HG02588 (cell line): ENCODE measurements around the gene UACA.

ENCODE experiments used
- ATAC-seq: cut with Tn5 transposase; IDR thresholded peaks from one replicate; pipeline ENCODE4 v1.9.1; 2021; ENCODE audit warnings: mild to moderate bottlenecking, moderate library complexity; ENCODE audit not compliant: unreplicated experiment

The UACA gene

GRCh38 chr15:70788114-70789049 lies 25.0 kb upstream of the UACA start:
- ATAC-seq, result no peak

- no peak for ATAC-seq
These were observed 23.6 kb upstream of the UACA start for GRCh38 chr15:70786996-70787395.

DNA sequence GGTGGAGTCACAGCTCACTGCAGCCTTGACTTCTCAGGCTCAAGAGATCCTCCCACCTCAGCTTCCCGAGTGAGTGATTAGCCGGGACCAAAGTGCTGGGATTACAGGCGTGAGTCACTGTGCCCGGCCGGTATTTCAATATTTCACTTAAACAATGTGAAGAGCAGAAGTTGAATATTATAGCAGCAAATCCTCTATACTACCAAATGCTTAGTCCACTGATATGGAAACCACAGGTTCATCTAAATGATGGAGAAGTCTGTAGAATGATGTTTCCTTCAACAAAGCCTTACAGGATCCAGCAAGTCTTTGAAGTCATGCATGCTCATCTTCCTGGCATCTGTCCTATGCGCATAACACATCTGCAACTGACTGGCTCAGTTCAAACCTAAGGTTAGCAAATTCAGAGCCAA lies 20.3 kb upstream of the UACA start:
- no peak for ATAC-seq

DNA sequence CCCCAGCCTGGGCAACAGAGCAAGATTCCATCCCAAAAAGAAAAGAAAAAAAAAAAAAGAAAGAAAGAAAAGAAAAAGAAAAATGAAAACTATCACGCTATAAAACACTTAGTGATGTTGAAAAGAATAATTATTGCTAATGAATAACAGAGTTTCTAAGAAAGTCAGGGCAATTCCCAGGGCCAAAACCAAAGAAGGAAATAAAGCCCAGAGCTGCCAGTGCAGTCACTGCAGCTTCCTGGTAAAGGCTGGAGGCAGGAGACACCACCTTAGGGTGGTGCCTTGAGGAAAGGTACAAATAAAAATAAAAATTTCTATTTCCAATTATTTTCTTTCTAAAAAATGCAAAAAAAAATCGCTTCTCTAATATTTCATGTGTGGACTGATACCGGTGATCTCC lies 19.7 kb upstream of the UACA start:
- ATAC-seq, result no peak

GRCh38 chr15:70781236-70781635 lies 17.9 kb upstream of the UACA start:
- no peak for ATAC-seq

DNA sequence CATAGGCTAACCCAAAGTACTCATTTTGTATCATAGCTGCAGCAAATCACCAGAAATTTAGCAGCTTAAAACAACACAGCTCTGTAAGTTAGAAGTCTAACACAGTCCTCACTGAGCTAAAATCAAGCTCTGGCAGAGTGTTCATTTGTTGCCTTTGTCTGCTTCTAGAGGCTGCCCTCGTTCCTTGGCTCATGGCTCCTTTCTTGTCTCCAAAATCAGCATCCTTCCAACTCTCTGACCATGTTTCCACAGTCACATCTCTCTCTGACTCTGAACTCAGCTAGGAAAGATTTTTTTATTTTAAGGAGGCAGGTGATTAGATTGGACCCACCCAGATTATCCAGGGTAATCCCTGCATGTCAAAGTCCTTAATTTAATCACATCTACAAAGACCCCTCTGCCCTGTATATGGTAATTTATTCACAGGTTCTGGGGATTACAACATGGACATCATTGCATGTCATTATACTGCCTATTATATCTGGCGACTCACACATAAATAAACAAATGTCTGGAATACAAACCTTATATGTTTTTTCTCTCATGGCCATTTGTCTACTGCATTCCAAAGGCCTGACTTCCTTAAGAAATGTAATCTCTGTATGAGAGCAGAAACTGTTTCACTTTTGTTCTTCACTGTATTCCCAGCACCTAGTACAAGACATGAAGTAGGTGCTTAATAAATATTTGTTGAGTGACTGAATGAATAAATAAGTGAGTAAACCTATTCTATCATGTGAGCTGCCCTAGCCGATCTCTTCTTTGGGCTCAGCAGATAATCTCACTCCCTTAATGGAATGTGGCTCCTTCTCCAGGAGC lies 15.1 kb upstream of the UACA start:
- no peak for ATAC-seq

DNA sequence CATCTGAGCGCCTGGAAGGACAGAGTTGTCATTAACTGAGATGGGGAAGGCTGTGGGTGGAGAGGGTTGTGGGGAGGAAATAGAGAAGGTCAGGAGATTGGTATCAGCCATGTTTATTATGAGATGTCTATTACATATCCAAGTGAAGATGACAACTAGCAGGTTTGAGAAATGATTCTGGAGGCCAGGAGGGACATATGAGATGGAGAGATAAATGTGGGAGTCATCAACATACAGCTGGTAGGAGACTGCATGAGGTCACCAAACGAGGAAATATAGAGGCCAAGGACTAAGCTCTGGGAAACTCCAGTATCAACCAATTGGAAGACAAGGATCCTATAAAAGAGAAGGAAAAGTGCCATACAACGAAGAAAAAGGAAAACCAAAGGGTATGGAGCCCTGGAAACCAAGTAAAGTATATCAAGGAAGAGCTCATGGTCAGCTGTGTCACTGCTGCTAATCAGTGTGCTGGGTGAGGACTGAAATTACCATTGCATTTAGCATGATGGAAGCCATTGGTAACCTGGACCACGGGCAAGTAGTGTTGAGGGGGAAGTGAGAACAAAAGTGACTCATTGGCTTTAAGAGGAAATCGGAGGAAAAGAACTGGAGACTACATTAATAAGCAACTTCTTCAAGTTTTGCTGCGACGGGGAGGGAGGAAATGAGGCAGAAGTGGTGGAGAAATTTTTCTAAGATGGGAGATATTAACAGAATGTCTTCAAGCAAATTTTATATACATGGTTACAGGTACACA lies 14.0 kb upstream of the UACA start:
- ATAC-seq, result no peak

DNA sequence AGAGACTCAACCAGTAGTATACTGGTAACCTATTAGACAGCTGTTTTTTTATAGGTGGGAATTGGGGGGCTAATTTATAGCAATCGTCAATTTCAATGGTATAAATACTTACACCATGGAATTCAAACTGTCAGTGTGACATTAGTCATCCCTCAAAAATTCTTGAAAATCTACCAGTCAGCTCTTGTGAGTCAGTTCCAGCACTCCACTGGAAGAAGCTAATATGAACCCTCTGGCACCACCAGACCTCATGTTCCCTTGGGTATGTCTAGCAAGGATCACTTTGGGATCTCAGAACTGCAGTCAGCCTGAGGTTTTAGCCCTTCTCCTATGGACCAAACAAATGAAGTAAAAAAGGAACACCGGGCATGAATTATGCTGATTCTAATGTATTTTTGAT lies 11.8 kb upstream of the UACA start:
- ATAC-seq, result no peak

DNA sequence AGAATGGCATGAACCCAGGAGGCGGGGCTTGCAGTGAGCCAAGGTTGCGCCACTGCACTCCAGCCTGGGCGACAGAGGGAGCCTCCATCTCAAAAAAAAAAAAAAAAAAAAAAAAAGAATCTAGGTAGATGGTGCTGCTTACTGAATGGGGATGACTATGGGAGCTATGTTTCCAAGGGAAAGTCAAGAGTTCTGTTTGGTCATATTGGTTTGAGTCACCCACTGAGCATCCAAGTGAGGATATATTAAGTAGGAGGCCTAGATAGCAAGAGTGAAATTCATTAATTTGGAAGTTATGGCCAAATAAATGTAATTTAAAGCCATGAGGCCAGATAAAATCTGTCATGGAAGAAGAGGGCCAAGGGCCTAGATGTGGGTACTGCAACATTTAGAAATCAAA lies 9.0 kb upstream of the UACA start:
- ATAC-seq, result no peak

GRCh38 chr15:70770863-70771262 lies 7.5 kb upstream of the UACA start:
- no peak for ATAC-seq

GRCh38 chr15:70768257-70768883 lies 5.0 kb upstream of the UACA start:
- no peak for ATAC-seq

DNA sequence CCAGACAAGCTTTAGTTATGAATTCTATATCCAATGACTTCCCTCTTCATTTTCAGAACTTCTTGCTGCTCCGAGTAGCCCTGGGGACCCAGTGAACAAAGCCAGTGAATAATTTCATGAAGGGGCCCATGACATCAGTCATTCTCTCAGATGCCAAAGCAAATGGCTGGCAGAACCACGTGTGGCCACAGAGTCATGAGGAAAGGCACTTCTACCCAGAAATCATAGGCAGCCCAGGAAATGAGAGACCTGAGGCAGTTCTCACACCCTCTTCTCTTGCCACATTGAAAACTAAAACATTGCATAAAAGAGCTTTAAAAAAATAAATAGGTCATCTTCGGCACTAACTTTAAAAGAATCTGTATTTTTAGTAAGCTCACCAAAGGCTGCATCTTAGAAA lies 4.3 kb upstream of the UACA start:
- ATAC-seq, result no peak

DNA sequence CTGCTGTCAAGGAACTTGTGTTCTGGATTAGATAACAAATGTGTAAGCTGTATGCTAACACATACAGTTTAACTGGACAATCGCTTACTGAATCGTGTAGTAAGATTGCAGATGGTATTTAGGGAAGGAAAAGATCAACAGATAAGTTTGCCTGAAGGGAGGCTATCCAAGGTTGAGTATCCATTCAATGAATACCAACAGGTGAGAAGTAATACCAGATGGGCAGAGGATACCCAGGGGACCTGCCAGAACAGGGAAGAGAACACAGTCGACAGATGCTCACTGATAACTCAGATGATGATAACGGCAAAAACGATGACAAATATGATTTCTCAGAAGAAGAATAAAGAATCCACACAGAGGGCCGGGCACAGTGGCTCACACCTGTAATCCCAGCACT lies 3.2 kb upstream of the UACA start:
- no peak for ATAC-seq

DNA sequence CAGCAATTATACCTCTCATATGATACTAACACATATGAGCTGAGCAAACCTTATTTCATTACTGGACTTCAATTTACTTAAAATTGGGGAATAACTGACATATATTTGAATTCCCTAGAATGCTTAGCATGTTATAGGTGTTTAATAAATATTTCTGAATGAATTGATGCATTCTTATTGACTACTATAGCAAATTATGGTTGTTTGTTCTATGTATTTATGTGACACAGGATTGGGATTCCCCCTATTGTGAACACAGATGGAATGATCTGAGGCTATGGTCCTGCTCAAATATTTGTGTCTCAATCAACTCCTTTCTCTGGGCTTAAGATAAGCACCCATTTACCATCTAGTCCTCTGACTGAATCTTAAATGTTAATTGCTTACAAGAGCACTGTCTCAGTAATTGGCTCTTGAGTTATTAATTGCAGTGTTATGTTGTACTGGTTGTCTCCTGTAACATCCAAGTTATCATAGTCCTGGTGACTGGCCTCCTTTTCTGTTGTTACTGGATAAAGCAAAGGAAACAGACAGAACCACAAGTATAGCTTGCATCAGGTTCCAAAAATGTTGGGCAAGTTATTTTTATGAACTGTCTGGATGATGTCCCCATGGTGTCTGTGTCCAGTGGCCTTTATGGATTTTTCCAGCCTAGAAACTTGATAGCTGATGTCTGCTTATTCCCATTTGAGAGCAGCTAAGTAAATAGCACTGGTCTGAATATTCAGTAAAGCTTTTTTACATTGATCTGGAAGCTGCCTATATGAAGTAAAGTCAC lies 2.3 kb upstream of the UACA start:
- ATAC-seq, result no peak

DNA sequence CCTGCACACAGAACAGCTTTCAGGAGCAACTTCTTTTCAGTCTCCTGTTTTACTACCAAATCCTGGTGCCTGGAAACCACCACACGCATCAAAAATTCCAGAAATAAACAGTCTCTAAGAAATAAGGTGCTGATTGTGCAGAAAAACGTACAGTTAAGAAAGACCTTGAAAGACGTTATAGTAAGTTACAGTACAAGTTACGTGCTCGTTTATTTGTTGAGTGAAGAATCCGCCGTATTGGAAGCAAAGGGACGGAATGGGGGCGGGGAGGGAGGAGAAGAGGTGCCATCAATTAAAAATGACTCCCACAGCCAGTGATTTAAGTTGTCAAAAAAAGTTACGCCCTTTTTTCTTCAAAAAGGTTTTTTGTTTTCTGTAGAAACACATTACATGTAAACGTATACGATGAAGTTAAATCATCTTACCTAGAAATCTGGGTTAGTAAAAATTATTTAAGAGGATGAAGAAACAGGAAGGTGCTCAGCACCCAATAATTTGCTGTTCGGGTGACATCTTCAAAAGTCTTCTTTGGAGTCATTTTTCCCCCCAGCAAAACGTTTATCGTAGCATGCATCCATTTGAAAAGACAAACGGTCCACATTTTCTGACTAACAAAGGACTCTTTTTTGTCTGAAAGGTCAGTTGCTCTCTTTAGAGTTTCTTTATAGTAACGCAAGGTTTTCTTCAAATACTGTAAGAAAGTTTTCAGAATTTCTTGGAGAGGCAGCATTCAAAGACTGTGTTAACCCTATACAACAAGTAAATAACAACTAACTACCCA lies 782 bp upstream of the UACA start:
- ATAC-seq, result no peak

GRCh38 chr15:70762469-70763119 lies 764 bp downstream of the UACA start:
- ATAC-seq, result peak; percentile 6

- no peak for ATAC-seq
These were observed 1.4 kb downstream of the UACA start for GRCh38 chr15:70761931-70762468.

DNA sequence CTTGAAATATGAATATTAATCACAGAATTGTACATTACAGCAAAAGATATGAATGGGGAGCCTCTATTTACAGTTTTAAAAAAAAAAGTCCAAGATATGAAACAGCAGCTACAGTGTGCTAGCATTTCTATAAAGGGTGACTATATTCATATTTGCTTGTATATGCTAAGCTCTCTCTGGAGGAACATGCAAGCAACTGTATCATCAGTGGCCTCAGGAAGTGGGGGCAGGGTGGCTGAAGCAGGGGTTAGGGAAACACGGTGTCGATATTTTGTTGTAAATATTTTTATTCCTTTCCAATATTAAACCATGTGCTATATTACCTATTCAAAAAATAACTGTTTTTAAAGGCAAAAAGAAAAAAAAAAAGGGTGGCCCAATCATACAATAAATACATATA lies 2.3 kb downstream of the UACA start:
- ATAC-seq, result no peak
